Superior temporal gyrus (tissue), 1 donor: ENCODE measurements around the gene INO80B.
"Not testable (repeated sequence)": the region's sequence is repeated elsewhere in the genome, so short reads cannot be mapped to it uniquely, and the experiment has no call there.

Experiments used
- DNase-seq: peaks from one replicate; pipeline ENCODE4 v3.0.0-alpha.2; 2016; ENCODE audit errors: extremely low spot score

The INO80B gene

DNA sequence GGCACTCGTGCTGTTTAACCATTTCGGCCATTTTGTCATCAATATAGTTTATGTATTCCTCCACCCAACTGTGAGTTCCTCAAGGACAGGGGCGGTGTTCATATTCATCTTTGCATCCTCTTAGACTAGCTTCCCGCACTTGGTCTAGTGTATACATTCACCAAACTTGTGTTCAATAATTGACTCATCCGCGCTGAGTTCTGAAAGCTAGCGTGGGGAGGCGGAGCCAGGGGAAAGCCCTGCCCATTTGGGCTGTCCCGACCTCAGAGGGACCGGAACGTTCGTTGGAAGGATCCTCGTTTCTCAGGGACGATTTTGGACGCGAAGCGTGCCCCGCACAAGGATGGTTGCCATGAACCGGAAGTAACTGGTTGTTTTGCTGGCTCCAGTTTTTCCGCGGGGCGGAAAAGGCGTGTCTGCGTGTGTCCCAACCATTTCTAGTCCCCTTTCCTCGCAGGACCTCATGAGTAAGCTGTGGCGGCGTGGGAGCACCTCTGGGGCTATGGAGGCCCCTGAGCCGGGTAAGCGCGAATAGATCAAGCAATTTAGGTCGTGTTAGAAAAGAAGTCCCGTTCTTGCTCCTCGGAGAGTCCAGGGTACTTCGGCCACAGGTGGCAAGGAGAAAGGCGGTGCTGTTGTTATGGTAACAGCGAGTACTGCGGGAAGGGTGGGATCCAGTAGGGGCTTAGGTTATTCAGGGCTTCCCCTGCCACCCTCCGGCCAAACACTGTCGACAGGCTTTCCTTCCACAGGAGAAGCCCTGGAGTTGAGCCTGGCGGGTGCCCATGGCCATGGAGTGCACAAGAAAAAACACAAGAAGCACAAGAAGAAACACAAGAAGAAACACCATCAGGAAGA lies at the start of gene INO80B:
Gene INO80B, plus strand, starts transcription at position 434 of the 858 bp plus-strand sequence. Its CDS starts 30 bp downstream, at position 464.
- peak; percentile 100 for DNase-seq

DNA sequence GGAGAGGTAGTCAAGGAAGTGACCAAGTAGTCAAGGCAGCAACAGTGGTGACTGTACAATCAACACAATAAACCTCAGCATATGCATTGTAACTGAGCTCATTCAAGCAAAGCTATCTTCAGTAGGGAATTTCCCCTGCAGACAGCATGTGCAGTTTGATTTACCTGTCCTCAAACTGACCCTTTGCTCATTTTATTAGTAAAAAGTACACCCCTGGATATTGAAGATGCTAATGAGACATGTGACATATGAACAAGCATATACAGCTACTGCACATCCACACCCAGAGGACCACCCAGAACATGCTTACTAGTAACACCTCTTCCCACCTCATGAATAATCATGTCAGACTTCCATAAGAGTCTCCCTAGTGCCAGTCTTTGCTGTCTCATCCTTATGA lies 48.9 kb upstream of the INO80B start:
- no peak for DNase-seq

DNA sequence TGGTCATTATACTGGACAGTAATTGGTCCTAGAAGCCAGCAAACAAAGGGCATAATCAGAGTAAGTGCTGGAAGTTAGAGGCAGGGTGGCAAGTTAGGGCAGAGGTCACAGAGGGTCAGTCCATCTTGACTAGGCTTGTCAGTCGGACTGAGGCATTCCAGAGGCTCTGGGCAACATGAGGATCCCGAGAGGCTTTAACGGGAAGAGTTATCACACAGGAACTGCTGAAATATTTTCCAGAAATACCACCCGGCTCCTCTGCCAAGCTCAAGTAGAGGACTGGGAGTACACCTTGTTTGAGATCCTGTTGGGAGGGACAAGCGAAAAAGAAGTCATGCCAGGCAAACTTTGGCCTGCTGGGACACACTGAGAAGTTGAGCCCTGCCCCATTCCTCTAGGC lies 47.2 kb upstream of the INO80B start:
- no peak for DNase-seq

DNA sequence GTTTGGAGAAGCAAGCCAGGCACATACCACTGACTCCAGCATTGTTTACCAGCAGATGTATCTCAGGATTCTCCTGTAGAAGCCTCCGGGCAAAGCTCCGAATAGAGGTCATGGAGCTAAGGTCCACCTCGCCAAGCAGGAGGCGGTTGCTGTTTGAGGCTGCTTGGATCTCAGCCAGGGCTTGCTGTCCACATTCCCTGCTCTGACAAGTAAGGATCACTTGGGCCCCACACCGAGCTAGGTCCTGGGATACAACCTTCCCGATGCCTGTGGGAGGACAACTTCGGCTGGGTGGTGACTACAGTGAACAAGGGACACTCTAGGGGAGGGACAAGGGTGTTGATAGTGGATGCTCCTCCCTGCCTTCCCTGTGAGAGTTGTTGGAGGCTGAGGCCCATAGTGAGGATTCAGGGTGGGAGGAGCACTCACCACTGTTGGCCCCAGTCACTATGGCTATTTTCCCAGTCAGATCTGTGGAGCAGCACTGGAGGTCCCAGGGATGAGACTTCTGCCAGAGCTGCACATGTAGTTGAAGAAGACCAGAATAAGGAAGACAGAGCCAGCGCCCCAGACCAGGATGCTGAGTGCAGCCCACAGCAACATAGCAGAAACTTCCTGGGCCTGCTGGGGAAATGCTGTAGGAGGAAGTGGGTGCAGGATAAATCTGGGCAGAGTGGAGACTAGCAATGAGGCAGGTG lies 41.7 kb upstream of the INO80B start:
- DNase-seq: no peak

DNA sequence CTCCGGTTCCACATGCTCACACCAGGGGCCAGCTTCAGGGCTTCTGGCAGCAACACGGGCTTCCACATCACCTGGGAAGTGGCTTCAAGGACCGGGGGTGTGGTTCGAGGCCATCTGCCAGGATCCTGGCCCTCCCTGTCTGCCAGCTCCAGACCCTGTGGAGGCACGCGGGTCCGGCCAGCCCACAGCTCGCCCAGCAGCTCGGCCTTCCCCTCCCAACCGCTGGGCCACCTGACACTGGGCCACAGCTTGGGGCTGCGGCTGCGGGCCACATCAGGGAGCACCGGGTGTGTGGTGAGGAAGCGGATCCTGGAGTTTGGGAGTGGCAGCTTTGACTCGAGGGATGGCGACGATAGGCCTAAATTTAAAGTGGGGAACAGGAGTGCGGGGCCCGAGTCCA lies 40.4 kb upstream of the INO80B start:
- no peak for DNase-seq

DNA sequence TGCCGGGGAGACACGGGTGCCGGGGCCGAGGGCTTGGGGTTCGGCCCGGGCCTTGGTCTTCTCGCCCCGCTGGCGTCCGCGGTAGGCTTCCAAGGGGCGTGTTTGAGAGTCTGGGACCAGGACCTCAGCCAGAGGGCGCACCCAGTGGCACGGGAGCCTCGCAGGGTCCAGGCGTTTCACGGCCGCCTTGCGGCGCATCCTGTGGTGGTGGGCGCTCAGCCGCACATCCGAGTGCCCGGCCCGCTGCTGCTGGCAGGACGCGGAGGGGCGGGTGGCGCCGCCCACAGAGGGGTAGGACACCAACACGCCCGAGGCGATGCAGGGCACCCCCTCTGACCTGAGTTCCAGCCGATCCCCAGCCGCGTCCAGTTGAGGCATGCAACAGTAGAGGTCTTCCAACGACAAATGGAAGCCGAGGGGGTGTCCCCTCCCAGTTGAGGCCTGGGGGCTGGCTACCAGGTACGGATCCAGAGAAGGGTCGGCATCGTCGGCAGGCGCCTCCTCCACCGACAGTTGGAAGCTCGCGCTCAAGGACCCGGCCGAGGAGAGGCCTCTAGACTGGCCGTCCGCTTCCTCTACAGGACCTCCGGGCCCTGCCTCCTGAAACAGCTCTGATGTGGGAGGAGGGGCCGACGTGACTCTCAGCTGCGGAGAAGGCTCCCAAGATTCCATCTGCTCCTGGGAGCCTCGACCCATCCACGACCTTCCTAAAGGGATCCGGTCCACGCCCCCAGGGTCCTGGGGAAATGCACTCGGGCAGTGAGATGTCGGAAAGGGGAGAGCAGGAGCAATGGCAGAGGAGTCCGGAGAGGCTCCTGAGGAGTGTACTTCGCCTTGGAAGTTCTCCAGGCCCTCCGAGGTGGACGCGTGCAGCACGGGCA lies 39.8 kb upstream of the INO80B start:
- DNase-seq: no peak

DNA sequence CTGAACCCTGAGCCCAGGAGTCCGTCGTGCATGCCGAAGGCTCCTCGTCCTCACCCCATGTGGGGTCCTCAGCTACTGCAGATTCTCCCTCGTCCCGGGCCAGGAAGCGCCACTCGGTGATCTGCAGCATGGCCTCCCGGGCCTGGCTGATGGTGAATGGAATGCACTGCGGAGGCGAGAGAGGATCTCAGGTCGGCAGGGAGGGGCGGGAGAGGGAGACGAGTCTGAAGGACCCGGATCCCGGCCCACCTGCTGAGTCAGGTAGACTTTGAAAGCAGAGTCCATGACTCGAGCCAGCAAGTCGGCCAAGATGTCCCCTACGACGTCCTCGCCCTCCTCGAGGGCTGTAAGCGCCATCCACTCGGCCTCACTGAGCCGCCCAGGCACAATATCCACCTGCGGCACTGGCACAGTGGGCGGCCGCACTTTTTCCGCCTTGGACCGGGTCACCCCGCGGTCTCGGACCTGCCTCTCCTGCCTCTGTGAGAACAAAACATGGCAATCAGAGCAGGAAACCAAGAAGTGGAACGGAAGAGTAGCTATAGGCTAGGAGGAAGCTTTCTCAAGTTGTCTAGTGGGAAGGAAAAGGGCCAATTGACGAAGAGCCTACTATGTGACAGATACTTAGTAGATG lies 39.0 kb upstream of the INO80B start:
- no peak for DNase-seq

DNA sequence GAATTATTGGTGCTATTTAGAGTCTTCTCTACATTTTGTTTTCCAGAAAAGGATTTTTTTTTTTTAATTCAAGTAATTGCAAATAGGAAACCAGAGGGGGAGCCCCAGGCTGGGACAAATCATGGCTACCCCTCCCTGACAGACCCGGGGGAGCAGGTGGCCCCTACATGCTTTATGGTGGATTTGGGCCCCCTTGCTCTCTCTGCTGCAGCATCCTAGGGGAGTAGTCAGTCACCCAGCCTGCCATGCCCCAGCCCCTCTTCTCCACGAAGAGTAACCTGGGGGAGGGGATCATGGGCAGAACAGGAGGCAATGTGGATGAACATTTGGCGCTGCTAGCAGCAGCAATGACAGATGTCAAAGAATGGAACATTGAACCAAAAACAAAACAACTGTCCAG lies 38.1 kb upstream of the INO80B start:
- DNase-seq: no peak

DNA sequence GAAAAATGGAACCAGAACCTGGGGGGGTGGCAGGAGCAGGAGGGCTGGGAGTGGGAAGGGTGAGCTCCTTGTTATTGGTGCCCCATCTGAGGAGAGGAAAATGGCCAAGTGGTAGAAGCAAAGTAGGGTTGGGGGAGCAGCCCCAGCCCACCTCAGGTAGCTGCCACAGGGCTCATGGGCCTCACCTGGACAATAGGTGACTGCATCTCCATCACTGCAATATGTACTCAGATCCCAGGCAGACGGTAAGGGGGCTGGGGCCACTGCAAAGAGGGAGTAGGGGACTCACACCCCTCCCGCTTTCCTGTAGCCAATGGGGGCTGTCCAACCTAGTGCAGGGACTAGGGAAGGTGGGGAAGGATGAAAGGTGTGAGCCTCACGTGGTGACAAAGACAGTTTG lies 37.7 kb upstream of the INO80B start:
- DNase-seq: no peak

DNA sequence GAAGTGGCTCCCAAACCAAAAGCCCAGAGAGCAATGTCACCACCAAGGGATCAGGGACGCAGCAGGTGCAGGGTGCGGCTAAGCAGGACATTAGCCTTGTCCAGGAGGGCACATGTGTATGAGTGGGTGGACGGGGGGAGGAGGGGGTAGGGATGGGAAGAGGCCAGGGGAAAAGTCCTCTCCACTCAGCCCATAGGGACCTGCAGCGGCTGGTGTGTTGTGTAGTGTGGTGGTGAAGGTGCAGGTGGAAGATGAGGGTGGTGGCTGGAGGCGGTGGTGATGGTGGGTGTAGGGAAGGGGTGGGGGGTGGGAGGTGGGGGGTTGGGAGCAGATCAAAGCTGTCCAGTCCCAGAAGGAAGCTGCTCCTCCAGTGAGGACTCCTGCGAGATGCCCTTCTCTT lies 37.1 kb upstream of the INO80B start:
- no peak for DNase-seq

DNA sequence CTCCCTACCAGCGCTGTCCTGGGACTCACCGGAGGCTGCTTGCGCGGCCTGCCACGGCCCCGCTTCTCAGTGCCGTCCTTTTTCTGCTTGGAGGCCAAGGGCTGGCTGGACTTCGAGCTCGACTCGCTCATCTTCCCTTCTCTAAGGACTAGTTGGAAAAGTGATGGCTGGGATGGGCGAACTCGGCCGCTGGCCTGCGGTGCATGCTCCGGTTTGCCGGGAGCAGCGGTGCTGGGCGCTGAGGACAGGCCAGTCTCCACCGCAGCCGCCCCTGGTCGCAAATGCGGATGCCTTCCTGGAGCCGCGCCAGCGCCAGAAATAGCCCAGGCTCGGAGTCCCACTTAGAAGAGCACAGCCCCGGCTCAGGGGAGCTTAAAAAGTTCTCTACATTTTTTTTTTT lies 36.6 kb upstream of the INO80B start:
- DNase-seq: no peak

DNA sequence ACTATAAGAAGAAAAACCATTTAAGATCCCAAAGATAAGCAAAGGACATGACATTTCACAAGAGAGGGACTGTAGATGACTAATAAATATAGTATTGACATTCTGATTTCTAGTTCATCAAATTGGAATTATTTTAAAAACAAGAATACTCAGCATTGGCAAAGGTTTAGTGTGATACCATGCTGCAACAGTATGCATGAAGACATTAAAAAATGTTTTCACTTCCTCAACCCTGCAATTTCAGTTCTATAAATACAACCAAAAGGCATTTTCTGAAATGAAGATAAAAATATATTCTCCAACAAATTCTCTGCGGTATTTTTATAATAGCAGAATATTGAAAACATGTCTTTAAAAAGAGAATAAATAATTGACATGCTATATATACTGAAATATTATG lies 35.5 kb upstream of the INO80B start:
- DNase-seq: no peak

DNA sequence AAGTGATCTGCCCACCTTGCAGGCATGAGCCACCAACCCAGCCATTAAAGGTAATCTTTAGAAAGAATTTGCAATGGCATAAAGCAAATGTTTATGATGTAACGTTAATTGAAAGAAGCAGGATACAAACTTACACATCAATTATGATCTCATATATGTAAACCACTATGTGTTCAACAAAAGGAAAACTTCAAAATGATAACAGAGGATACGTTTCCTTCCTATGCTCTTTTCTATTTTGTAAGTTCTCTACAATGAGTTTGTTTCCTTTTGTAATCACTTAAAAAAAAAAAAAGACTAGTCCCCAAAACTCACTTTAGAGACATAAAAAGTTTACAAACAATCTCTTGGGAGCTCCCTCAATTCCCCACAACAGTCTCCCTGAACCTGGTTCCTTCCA lies 34.9 kb upstream of the INO80B start:
- DNase-seq: no peak

DNA sequence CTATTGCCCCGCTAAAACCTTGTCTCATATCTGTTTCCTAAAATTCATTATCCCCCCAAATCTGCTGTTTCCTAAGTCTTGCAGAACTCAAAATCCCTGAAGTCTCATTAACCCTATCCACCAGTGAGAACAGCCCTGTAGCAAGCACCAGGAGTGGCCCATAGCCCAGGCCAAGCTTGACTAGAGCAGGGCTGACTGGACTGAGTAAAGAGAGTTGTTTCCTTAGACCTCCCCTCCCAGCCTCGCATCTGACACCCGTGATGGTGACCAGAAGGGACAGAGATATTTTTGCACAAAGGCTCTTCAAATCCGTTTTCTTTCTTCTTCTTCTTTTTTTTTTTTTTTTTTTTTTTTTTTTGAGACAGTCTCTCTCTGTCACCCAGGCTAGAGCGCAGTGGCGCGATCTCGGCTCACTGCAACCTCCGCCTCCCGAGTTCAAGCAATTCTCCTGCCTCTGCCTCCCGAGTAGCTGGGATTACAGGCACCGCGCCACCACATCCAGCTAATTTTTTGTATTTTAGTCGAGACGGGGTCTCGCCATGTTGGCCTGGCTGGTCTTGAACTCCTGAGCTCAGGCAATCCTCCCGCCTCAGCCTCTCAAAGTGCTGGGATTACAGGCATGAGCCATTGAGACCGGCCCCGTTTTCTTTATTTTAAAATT lies 34.3 kb upstream of the INO80B start:
- DNase-seq: not testable (repeated sequence)

DNA sequence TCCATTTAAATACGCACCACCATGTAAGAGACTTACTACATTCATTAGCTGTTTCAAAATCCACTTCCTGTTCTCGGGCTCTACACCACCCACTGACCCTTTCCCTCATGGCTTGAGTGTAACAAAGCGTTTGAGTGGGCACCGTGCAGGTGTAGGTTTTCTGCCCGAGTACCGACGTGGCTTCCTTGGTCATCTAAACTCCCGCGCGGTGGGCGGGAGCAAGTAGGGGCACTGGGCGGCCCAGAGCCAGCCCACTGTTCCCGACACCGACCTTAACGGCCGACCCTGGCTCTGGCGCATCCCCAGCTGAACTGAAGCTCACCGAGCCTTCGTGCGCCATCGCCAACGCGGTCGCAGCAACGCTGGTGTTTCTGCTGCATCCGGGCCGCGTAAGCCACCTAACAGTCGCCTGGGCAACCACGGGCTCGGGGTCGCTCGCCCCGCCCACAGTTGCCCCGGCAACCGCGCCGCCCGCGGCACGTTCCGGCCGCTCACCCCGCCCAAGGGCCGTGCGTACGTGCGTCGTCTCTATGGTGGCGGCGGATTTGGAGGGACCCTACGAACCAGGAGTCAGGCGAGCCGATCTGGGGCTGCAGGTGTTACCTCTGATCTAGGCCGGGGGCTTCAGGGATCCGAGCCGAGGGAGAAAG lies 33.5 kb upstream of the INO80B start, which contains the start of the genes C2orf81 and WDR54:
Gene C2orf81, minus strand, starts transcription at position 399 of the 650 bp plus-strand sequence. Its CDS starts 59 bp downstream, at position 340.
Gene WDR54, plus strand, starts transcription at position 510 of the 650 bp plus-strand sequence. CDS start 424 bp downstream, outside the sequence.
- DNase-seq: peak; percentile 79

DNA sequence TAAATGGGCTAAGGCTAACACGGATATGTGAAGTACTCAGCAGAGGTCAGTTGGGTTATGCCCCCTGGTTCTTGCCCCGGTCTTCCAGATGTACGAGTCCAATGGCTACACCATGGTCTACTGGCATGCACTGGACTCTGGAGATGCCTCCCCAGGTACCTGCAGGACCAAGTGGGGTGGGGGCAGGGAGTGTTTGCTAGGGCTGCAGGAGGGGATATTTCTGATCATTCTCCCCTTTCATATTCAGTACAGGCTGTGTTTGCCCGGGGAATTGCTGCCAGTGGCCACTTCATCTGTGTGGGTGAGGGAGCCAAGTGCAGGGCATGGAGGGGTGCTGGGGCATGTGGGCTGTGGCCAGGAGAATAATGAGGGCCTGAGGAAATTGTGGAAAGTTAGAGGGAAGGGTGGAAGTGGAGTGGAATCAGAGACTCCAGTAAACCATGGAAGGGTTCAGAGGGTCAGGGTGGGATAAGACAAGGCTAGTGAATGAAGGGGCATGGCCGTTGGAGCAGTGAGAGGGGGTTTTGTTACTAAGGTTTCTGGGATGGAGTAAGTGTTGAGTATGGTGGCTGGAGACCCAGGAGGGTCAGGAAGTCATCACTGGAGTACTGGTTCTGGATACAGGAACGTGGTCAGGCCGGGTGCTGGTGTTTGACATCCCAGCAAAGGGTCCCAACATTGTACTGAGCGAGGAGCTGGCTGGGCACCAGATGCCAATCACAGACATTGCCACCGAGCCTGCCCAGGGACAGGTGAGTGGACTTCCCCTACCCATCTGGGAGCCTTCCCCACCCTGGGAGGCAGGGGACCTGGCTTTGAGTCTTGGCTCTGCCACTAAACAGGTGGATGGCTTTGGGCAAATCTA lies 31.4 kb upstream of the INO80B start:
- no peak for DNase-seq

DNA sequence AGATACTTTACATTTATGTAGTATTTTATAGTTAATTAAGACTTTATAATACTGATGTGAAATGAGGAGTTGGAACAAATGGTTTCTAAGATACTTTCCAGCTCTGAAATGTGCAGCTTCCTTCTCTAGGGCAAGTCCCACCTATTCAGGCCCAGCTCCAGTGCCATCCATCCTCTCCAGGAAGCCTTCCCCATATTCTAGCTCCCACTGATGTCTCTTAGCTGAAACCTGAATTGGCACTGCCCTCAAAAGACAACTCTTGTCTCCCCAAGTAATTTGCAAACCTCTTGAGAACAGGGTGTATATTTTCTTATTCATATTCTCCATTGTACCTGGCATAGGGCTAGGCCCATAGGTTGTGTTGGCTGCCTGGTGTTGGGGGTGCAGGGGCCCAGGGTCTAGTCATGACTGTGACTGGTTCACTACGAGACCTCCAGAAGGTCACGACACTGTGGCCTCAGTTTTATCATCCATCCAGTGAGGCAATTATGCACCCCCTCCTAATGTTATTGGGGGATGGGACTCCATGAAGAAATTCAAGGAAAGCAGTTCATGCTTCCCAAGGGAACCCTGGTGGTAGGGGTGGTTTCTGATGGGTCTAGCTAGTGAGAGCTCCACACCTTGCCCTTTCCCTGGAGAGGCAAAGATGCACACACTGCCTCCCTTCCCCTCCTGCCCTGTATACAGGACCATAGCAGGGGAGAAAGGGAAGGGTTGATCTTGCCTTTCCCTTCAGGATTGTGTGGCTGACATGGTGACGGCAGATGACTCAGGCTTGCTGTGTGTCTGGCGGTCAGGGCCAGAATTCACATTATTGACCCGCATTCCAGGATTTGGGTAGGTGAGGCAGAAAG lies 30.5 kb upstream of the INO80B start:
- no peak for DNase-seq

DNA sequence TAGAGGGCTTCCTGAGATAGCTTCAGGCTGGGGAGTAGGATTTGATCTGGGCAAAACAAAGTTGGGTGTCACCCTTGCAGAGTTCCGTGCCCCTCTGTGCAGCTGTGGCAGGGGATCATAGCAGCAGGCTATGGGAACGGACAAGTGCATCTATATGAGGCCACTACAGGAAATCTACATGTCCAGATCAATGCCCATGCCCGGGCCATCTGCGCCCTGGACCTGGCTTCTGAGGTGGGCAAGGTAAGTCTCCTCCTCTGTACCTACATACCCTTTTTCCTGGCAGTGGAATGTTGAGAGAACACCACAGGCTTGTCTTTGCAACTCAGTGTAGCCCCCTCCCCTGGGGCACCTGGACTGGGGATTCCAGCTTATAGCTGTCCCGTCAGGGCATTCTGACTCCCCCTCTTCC lies 29.9 kb upstream of the INO80B start:
- DNase-seq: no peak
